HG02840 (cell line): Measurements from ENCODE around the gene RPH3AL.
"Not testable (repeated sequence)": the region's sequence is repeated elsewhere in the genome, so short reads cannot be mapped to it uniquely, and the experiment has no call there.

Experiments
- ATAC-seq: cut with Tn5 transposase; IDR thresholded peaks from one replicate; pipeline ENCODE4 v1.9.1; 2021; ENCODE audit warnings: mild to moderate bottlenecking, moderate library complexity, moderate number of reproducible peaks; ENCODE audit not compliant: unreplicated experiment, low FRiP score

RPH3AL gene

GRCh38 chr17:206941-207560 lies 145.6 kb downstream of the RPH3AL start:
- ATAC-seq = no peak

- not testable (repeated sequence) for ATAC-seq
These were observed 146.1 kb downstream of the RPH3AL start for GRCh38 chr17:206484-206883.

GRCh38 chr17:205817-206216 lies 146.8 kb downstream of the RPH3AL start:
- no peak for ATAC-seq

GRCh38 chr17:205148-205669 lies 147.4 kb downstream of the RPH3AL start:
- no peak for ATAC-seq

- no peak for ATAC-seq
These were observed 148.0 kb downstream of the RPH3AL start for GRCh38 chr17:204427-205147.

- ATAC-seq = no peak
These were observed 150.1 kb downstream of the RPH3AL start for GRCh38 chr17:202501-202951.

GRCh38 chr17:201736-202135 lies 150.9 kb downstream of the RPH3AL start:
- not testable (repeated sequence) for ATAC-seq

- ATAC-seq = not testable (repeated sequence)
These were observed 151.3 kb downstream of the RPH3AL start for GRCh38 chr17:201257-201656.

GRCh38 chr17:200586-200985 lies 152.0 kb downstream of the RPH3AL start:
- no peak for ATAC-seq

GRCh38 chr17:199806-200545 lies 152.6 kb downstream of the RPH3AL start:
- no peak for ATAC-seq

GRCh38 chr17:199191-199604 lies 153.4 kb downstream of the RPH3AL start:
- ATAC-seq = no peak

- ATAC-seq = not testable (repeated sequence)
These were observed 154.4 kb downstream of the RPH3AL start for GRCh38 chr17:198225-198624.

GRCh38 chr17:197352-197751 lies 155.3 kb downstream of the RPH3AL start:
- ATAC-seq = no peak

GRCh38 chr17:194828-195602 lies 157.6 kb downstream of the RPH3AL start:
- ATAC-seq = no peak

- ATAC-seq = no peak
These were observed 158.5 kb downstream of the RPH3AL start for GRCh38 chr17:193841-194806.

GRCh38 chr17:193426-193810 lies 159.2 kb downstream of the RPH3AL start:
- ATAC-seq = no peak

GRCh38 chr17:192666-193425 lies 159.8 kb downstream of the RPH3AL start:
- no peak for ATAC-seq

- ATAC-seq = no peak
These were observed 163.2 kb downstream of the RPH3AL start for GRCh38 chr17:189444-189843.

GRCh38 chr17:187130-187529 lies 165.5 kb downstream of the RPH3AL start:
- ATAC-seq = no peak
